SK-N-SH (cell line): Measurements from ENCODE around the gene MCC.

Experiments
- CHD2 ChIP-seq: fragments of 150-350 bp; IDR thresholded peaks from 2 replicates; pipeline ENCODE4 v1.6.1; 2018; ENCODE audit warnings: low read length; ENCODE audit not compliant: partially characterized antibody
- NRF1 ChIP-seq: IDR thresholded peaks from 2 replicates; pipeline ENCODE4 v1.6.1; 2012; ENCODE audit warnings: low read depth, mild to moderate bottlenecking, low read length
- POLR2AphosphoS5 ChIP-seq: IDR thresholded peaks from 2 replicates; pipeline ENCODE4 v1.6.1; 2012; ENCODE audit warnings: low read depth, low read length
- TF ChIP-seq, protein P1 (sequence below): fragments of 150-350 bp; IDR thresholded peaks from 2 replicates; pipeline ENCODE4 v1.6.1; 2017; ENCODE audit warnings: antibody characterized with exemption, low read length, low read depth, borderline replicate concordance
- TF ChIP-seq, protein P2 (sequence below): fragments of 200-600 bp; sonication (generic); IDR thresholded peaks from 2 replicates; pipeline ENCODE4 v1.6.1; 2017; ENCODE audit warnings: antibody characterized with exemption, mild to moderate bottlenecking, moderate library complexity
- TF ChIP-seq, protein P3 (sequence below): fragments of 150-350 bp; IDR thresholded peaks from 2 replicates; pipeline ENCODE4 v1.6.1; 2016; ENCODE audit warnings: mild to moderate bottlenecking, low read depth, low read length

DNA sequence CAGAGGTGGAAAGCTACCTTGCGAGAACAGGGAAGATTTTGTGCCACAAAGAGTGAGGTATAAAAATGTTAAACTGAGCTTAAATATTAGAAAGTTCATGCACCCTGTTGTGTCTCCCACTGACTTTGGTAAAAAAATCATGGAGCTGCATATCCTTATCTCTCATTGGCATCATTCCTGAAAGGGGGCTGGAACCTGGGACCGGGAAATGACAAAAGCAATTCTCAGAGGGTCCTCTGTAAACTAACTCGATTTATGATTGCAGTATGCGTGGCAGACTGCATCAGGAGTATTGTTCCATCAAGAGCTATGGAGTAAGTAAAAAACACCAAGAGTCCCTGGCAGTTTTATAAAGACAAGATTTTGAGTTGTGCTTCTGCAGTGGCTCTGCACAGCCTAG, 362.9 kb downstream of the MCC start:
- TF ChIP-seq, protein P1, sequence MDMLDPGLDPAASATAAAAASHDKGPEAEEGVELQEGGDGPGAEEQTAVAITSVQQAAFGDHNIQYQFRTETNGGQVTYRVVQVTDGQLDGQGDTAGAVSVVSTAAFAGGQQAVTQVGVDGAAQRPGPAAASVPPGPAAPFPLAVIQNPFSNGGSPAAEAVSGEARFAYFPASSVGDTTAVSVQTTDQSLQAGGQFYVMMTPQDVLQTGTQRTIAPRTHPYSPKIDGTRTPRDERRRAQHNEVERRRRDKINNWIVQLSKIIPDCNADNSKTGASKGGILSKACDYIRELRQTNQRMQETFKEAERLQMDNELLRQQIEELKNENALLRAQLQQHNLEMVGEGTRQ = no peak
- TF ChIP-seq NRF1 (no peak), CHD2 (no peak), POLR2AphosphoS5 (no peak)
- TF ChIP-seq, protein P2, sequence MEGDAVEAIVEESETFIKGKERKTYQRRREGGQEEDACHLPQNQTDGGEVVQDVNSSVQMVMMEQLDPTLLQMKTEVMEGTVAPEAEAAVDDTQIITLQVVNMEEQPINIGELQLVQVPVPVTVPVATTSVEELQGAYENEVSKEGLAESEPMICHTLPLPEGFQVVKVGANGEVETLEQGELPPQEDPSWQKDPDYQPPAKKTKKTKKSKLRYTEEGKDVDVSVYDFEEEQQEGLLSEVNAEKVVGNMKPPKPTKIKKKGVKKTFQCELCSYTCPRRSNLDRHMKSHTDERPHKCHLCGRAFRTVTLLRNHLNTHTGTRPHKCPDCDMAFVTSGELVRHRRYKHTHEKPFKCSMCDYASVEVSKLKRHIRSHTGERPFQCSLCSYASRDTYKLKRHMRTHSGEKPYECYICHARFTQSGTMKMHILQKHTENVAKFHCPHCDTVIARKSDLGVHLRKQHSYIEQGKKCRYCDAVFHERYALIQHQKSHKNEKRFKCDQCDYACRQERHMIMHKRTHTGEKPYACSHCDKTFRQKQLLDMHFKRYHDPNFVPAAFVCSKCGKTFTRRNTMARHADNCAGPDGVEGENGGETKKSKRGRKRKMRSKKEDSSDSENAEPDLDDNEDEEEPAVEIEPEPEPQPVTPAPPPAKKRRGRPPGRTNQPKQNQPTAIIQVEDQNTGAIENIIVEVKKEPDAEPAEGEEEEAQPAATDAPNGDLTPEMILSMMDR = no peak
- TF ChIP-seq, protein P3, sequence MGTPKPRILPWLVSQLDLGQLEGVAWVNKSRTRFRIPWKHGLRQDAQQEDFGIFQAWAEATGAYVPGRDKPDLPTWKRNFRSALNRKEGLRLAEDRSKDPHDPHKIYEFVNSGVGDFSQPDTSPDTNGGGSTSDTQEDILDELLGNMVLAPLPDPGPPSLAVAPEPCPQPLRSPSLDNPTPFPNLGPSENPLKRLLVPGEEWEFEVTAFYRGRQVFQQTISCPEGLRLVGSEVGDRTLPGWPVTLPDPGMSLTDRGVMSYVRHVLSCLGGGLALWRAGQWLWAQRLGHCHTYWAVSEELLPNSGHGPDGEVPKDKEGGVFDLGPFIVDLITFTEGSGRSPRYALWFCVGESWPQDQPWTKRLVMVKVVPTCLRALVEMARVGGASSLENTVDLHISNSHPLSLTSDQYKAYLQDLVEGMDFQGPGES = no peak
